Fibroblast of lung (primary cell): ENCODE measurements around the gene RBFOX1.

Experiments
- EZH2 ChIP-seq: IDR thresholded peaks from 2 replicates; pipeline ENCODE4 v1.5.1; 2012; ENCODE audit warnings: low read length, control low read depth, mild to moderate bottlenecking; ENCODE audit errors: missing control alignments
- TF ChIP-seq, protein P1 (sequence below), 2 donors: IDR thresholded peaks in 1 of 2; conservative IDR thresholded peaks in 1 of 2; 1 replicate in 1 of 2; 2 replicates in 1 of 2; pipeline ENCODE4 v1.5.1; 2011 to 2012; ENCODE audit warnings: low read length in 2 of 2, control low read depth in 1 of 2, inconsistent platforms in 1 of 2, low read depth in 1 of 2, mild to moderate bottlenecking in 1 of 2

DNA sequence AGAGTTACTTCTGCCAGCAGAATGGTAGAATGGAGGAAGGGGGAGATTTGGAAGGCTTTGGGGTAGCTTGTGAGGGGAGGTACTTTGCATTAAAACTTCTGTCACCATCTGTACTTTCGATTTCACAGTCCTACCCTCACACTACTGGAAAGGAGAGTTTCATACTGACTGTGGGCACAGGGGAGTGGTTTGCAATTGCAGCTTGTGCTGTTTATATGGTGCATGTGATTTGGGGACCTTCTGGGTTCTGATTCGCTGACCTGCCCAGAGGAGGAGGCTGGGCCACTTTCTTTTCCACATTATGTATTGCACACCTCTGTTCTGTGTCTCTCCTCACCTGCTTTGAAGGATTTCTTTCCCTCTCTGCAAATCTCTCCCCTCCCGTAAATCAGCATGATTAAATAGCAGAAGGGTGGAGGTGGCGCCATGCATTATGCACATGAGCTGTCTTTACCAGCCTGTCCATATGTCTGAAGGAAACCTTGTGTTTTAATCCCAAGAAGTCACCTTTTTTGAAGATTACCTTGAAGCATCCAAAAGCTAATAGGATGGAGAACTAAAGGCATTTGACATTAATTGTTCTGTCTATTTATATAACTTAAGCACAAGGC lies 90.9 kb downstream of the RBFOX1 start:
- TF ChIP-seq, protein P1, sequence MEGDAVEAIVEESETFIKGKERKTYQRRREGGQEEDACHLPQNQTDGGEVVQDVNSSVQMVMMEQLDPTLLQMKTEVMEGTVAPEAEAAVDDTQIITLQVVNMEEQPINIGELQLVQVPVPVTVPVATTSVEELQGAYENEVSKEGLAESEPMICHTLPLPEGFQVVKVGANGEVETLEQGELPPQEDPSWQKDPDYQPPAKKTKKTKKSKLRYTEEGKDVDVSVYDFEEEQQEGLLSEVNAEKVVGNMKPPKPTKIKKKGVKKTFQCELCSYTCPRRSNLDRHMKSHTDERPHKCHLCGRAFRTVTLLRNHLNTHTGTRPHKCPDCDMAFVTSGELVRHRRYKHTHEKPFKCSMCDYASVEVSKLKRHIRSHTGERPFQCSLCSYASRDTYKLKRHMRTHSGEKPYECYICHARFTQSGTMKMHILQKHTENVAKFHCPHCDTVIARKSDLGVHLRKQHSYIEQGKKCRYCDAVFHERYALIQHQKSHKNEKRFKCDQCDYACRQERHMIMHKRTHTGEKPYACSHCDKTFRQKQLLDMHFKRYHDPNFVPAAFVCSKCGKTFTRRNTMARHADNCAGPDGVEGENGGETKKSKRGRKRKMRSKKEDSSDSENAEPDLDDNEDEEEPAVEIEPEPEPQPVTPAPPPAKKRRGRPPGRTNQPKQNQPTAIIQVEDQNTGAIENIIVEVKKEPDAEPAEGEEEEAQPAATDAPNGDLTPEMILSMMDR (conservative IDR thresholded peaks at IDR 0.05 in 1 of 2, IDR thresholded peaks at IDR 0.05 in 1 of 2; ENCODE audit: low read depth in 1 of 2, low read length in 2 of 2) = no peak
- no peak for TF ChIP-seq EZH2
